Loucy (cell line): ENCODE results near the gene HSD17B12.

ENCODE experiments used
- CTCF ChIP-seq: fragments of 200-600 bp; sonication (generic); conservative IDR thresholded peaks from 2 replicates; pipeline ENCODE4 v1.5.1; 2014; ENCODE audit warnings: mild to moderate bottlenecking, antibody characterized with exemption, low read length
- EZH2phosphoT487 ChIP-seq: fragments of 200-600 bp; IDR thresholded peaks from 2 replicates; pipeline ENCODE4 v1.6.1; 2018; ENCODE audit warnings: antibody characterized with exemption, mild to moderate bottlenecking, moderate library complexity, borderline replicate concordance

GRCh38 chr11:43842021-43842420 is 161.5 kb downstream of the HSD17B12 start:
- TF ChIP-seq CTCF = no peak
- no peak for TF ChIP-seq EZH2phosphoT487
